OCI-LY3 (cell line): ENCODE measurements around the gene DNMT1.
A peak's percentile ranks its signal among the peaks of the same experiment; 100 is the strongest.

Experiments used
- H2AFZ ChIP-seq: fragments of 200-600, 300-600 bp; shearing (Covaris generic); 2 replicates; pipeline ENCODE4 v1.6.0; 2014; ENCODE audit warnings: antibody characterized with exemption, low read depth, low read length
- H3K27ac ChIP-seq: fragments of 200-600, 300-600 bp; sonication (generic); 2 replicates; pipeline ENCODE4 v1.5.1; 2014; ENCODE audit warnings: mild to moderate bottlenecking, low read length, moderate library complexity, mixed read lengths
- H3K27me3 ChIP-seq: fragments of 200-600, 300-600 bp; sonication (generic); 2 replicates; pipeline ENCODE4 v1.6.1; 2014; ENCODE audit warnings: low read depth, low read length, mixed read lengths
- H3K36me3 ChIP-seq: fragments of 200-600, 300-600 bp; sonication (generic); replicated peaks from 2 replicates; pipeline ENCODE3; 2014; ENCODE audit warnings: low read depth, low read length, mixed read lengths
- H3K4me1 ChIP-seq: fragments of 300-600, 200-600 bp; sonication (generic); 2 replicates; pipeline ENCODE4 v1.6.1; 2014; ENCODE audit warnings: low read length, mixed read lengths
- H3K4me2 ChIP-seq: fragments of 200-600, 300-600 bp; sonication (generic); 2 replicates; pipeline ENCODE4 v1.6.1; 2014; ENCODE audit warnings: low read length, mixed read lengths
- H3K4me3 ChIP-seq: fragments of 300-600, 200-600 bp; sonication (generic); 2 replicates; pipeline ENCODE4 v1.5.1; 2014; ENCODE audit warnings: antibody characterized with exemption, mild to moderate bottlenecking, low read length, moderate library complexity
- H3K79me2 ChIP-seq: fragments of 300-600, 200-600 bp; shearing (Covaris generic); 2 replicates; pipeline ENCODE4 v1.6.1; 2014; ENCODE audit warnings: mild to moderate bottlenecking, low read length, mixed read lengths
- H3K9ac ChIP-seq: fragments of 300-600, 200-600 bp; shearing (Covaris generic); 2 replicates; pipeline ENCODE4 v1.6.0; 2014; ENCODE audit warnings: mild to moderate bottlenecking, low read length, moderate library complexity
- H3K9me3 ChIP-seq: fragments of 200-600, 300-600 bp; shearing (Covaris generic); 2 replicates; pipeline ENCODE4 v1.6.1; 2014; ENCODE audit warnings: low read length, mixed read lengths; ENCODE audit not compliant: insufficient read depth
- H4K20me1 ChIP-seq: fragments of 200-600, 300-600 bp; sonication (generic); 2 replicates; pipeline ENCODE4 v1.6.1; 2016; ENCODE audit warnings: low read length, mixed read lengths; ENCODE audit not compliant: insufficient read depth
- CTCF ChIP-seq: fragments of 200-600, 300-600 bp; sonication (generic); IDR thresholded peaks from 2 replicates; pipeline ENCODE4 v1.5.1; 2014; ENCODE audit warnings: antibody characterized with exemption, low read length, low read depth
- EZH2phosphoT487 ChIP-seq: fragments of 200-600 bp; shearing (Covaris generic); IDR thresholded peaks from 2 replicates; pipeline ENCODE4 v1.6.1; 2018; ENCODE audit warnings: antibody characterized with exemption, mixed run types, low read depth

Gene DNMT1

GRCh38 chr19:10122045-10122444 lies 72.7 kb downstream of the DNMT1 start:
- H3K4me2 ChIP-seq: no peak overlapping the region
- H3K4me3 ChIP-seq: no peak overlapping the region
- H3K36me3 ChIP-seq: peaks cover 15% of the 10 kb centered on the region
- no peaks in the 10 kb centered on the region for H3K9me3 ChIP-seq
- no peak overlapping the region for H2AFZ ChIP-seq
- no peak overlapping the region for H3K27ac ChIP-seq
- H4K20me1 ChIP-seq: no peaks in the 10 kb centered on the region
- no peaks in the 10 kb centered on the region for H3K27me3 ChIP-seq
- H3K79me2 ChIP-seq: peaks cover 23% of the 10 kb centered on the region
- TF ChIP-seq EZH2phosphoT487 (no peak), CTCF (no peak)
- peaks cover 29% of the 10 kb centered on the region for H3K4me1 ChIP-seq
- no peak overlapping the region for H3K9ac ChIP-seq

- Histone ChIP-seq H3K27me3 (no peaks in the 10 kb centered on the region), H3K4me1 (peaks cover 16% of the 10 kb centered on the region), H3K36me3 (peaks cover 24% of the 10 kb centered on the region), H2AFZ (no peak overlapping the region), H3K79me2 (peaks cover 23% of the 10 kb centered on the region), H3K9me3 (no peaks in the 10 kb centered on the region), H3K27ac (no peak overlapping the region), H3K9ac (no peak overlapping the region), H3K4me3 (no peak overlapping the region), H4K20me1 (no peaks in the 10 kb centered on the region), H3K4me2 (no peak overlapping the region)
- TF ChIP-seq CTCF: no peak
Measured at GRCh38 chr19:10120538-10121189, 74.1 kb downstream of the DNMT1 start.

GRCh38 chr19:10118960-10119359 lies 75.8 kb downstream of the DNMT1 start:
- H3K79me2 ChIP-seq: peaks cover 23% of the 10 kb centered on the region
- TF ChIP-seq EZH2phosphoT487 (no peak), CTCF (no peak)
- peak overlapping the region; percentile 77 for H3K9ac ChIP-seq
- peaks cover 28% of the 10 kb centered on the region for H3K36me3 ChIP-seq
- H3K27ac ChIP-seq: peak overlapping the region; percentile 40; the same call in 1 of the 2 replicates
- H3K4me2 ChIP-seq: peak overlapping the region; percentile 92
- peaks cover 13% of the 10 kb centered on the region for H3K4me1 ChIP-seq
- no peak overlapping the region for H2AFZ ChIP-seq
- H4K20me1 ChIP-seq: no peaks in the 10 kb centered on the region
- H3K27me3 ChIP-seq: no peaks in the 10 kb centered on the region
- peak overlapping the region; percentile 83 for H3K4me3 ChIP-seq
- no peaks in the 10 kb centered on the region for H3K9me3 ChIP-seq

- Histone ChIP-seq H3K4me1 (peaks cover 20% of the 10 kb centered on the region), H3K27me3 (no peaks in the 10 kb centered on the region), H4K20me1 (no peaks in the 10 kb centered on the region), H3K9ac (no peak overlapping the region), H3K4me2 (no peak overlapping the region), H3K27ac (no peak overlapping the region), H3K4me3 (no peak overlapping the region), H3K9me3 (no peaks in the 10 kb centered on the region), H2AFZ (no peak overlapping the region), H3K79me2 (peaks cover 23% of the 10 kb centered on the region), H3K36me3 (peaks cover 33% of the 10 kb centered on the region)
- TF ChIP-seq EZH2phosphoT487 (no peak), CTCF (no peak)
Measured at GRCh38 chr19:10116866-10117616, 77.7 kb downstream of the DNMT1 start.
